HG03354 (cell line): ENCODE results near the gene RPL36.
"Not testable (repeated sequence)": the region's sequence is repeated elsewhere in the genome, so short reads cannot be mapped to it uniquely, and the experiment has no call there.

Source experiments
- ATAC-seq: cut with Tn5 transposase; IDR thresholded peaks from one replicate; pipeline ENCODE4 v1.9.1; 2021; ENCODE audit warnings: mild to moderate bottlenecking; ENCODE audit not compliant: unreplicated experiment, poor library complexity, severe bottlenecking

The RPL36 gene

DNA sequence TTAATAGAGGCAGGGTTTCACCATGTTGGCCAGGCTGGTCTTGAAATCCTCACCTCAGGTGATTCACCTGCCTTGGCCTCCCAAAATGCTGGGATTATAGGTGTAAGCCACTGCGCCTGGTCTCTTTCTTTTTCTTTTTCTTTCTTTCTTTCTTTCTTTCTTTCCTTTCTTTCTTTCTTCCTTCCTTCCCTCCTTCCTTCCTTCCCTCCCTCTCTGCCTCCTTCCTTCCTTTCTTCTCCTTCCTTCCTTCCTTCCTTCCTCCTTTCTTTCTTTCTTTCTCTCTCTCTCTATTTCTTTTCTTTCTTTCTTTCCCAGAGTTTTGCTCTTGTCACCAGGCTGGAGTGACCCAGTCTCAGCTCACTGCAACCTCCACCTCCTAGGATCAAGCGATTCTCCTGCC lies 43.1 kb downstream of the RPL36 start:
- not testable (repeated sequence) for ATAC-seq

DNA sequence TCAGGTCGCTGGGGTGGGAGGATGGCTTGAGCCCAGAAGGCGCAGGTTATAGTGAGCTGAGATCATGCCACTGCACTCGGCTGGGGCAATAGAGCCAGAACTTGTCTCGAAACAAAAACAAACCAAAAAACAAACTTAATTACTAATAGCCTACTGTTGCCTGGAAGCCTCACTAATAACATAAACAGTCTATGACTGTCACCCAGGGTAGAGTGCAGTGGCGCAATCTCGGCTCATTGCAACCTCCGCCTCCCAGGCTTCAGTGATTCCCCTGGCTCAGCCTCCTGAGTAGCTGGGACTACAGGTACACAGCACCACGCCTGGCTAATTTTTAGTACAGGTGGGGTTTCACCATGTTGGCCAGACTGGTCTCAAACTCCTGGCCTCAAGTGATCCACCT lies 48.3 kb downstream of the RPL36 start:
- no peak for ATAC-seq
